Prostate gland (tissue), 2 donors: ENCODE data around the gene TENT5A. TPM values are rescaled to one million over a fixed set of nuclear protein-coding genes. Genes with fewer than 3 reads are reported as not detected.

Source experiments
- DNase-seq: peaks from one replicate; pipeline ENCODE4 v3.0.0-alpha.2; 2019; ENCODE audit warnings: low spot score
- H3K27ac ChIP-seq, 2 donors: fragments of 200-600 bp; sonication (generic); 2 replicates each; pipeline ENCODE4 v1.5.1; 2017 to 2019
- H3K27me3 ChIP-seq: fragments of 200-600 bp; sonication (generic); replicated peaks from 2 replicates; pipeline ENCODE4 v1.5.1; 2019; ENCODE audit not compliant: insufficient read depth
- H3K36me3 ChIP-seq, 2 donors: fragments of 200-600 bp; sonication (generic); 1 replicate in 1 of 2; 2 replicates in 1 of 2; pipeline versions ENCODE4 v1.5.1 to v1.8.1; 2017 to 2019
- H3K4me1 ChIP-seq: fragments of 200-600 bp; sonication (generic); replicated peaks from 2 replicates; pipeline ENCODE4 v1.5.1; 2019
- H3K4me3 ChIP-seq, 2 donors: fragments of 200-600 bp; sonication (generic); 2 replicates each; pipeline ENCODE4 v1.5.1; 2017 to 2019
- H3K9me3 ChIP-seq: fragments of 200-600 bp; sonication (generic); 2 replicates; pipeline ENCODE4 v1.5.1; 2017
- POLR2A ChIP-seq: fragments of 450-650 bp; IDR thresholded peaks from one replicate; pipeline ENCODE4 v1.6.1; 2016; ENCODE audit warnings: antibody characterized with exemption, mild to moderate bottlenecking
- POLR2AphosphoS5 ChIP-seq: sonication (generic); formaldehyde crosslinking; IDR thresholded peaks from one replicate; pipeline ENCODE4 v1.6.1; 2017; ENCODE audit warnings: antibody characterized with exemption
- WGBS: methylation state at CpG from one replicate; pipeline ENCODE4 v1.1.5; 2018; 5-methylcytosine and 5-hydroxymethylcytosine counted together
- intact Hi-C: fragments of 100-400 bp; cut with DNase I; formaldehyde crosslinking; loops from one replicate; pipeline ENCODE4 v1.14.2; 2022
- total RNA-seq, 2 donors: library from RNA; depleted of rRNA; stranded (reverse); fragments of >200 nt; gene quantifications; one replicate each; pipeline ENCODE4 v1.1.0, GENCODE V29; 2016
- TF ChIP-seq, protein P1 (sequence below), 4 experiments: fragments of 200-600 bp in 2 of 4; fragments of 450-650 bp in 2 of 4; sonication (generic) in 2 of 4; IDR thresholded peaks; 1 replicate in 3 of 4; 2 replicates in 1 of 4; pipeline ENCODE4 v1.5.1; 2016 to 2019; ENCODE audit warnings: antibody characterized with exemption in 4 of 4, mild to moderate bottlenecking in 2 of 4, moderate library complexity in 2 of 4

The TENT5A gene
- total RNA-seq, 2 donors from 2014 or later = 11.9 to 12.0 TPM

DNA sequence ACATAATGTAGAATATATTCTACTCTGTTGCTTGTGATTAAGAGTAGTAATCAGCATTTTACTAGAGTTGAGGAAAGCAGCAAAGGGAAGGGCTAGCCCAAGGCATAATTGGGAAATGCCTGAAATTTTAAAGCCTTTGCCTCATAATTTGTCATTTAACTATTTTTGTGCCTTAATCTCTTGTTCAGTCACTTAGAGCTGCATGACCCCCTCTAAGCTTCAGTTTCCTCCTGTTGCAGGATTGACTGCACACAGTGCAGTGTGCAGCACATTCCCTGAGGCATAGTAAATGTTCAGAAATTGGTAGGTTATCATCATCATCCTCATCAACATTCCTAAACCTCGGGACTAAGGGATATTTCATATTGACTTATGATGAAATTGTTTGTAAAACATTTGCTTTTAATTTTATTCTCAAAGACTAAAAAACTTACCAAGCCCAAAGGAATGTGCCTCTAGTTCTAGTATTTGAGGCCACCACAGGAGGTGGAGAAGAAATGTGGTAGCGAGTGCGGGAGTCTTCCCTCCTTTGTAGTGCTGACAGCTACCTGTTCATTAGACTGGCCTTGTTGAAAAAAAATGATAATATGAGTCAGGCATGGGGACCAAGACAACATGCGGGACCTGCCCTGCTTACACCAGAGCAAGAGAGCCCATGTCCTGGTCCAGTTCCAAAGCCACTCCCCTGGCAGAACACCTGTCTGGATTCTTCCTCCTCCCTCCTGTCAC is 14.8 kb upstream of the TENT5A start:
- no peak overlapping the region for H3K4me3 ChIP-seq
- H3K4me1 ChIP-seq = no peaks in the 10 kb centered on the region
- no peak for DNase-seq
- TF ChIP-seq, protein P1, sequence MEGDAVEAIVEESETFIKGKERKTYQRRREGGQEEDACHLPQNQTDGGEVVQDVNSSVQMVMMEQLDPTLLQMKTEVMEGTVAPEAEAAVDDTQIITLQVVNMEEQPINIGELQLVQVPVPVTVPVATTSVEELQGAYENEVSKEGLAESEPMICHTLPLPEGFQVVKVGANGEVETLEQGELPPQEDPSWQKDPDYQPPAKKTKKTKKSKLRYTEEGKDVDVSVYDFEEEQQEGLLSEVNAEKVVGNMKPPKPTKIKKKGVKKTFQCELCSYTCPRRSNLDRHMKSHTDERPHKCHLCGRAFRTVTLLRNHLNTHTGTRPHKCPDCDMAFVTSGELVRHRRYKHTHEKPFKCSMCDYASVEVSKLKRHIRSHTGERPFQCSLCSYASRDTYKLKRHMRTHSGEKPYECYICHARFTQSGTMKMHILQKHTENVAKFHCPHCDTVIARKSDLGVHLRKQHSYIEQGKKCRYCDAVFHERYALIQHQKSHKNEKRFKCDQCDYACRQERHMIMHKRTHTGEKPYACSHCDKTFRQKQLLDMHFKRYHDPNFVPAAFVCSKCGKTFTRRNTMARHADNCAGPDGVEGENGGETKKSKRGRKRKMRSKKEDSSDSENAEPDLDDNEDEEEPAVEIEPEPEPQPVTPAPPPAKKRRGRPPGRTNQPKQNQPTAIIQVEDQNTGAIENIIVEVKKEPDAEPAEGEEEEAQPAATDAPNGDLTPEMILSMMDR (IDR thresholded peaks at IDR 0.05) = no peak
- TF ChIP-seq POLR2A (no peak), POLR2AphosphoS5 (no peak)
- H3K9me3 ChIP-seq = no peaks in the 10 kb centered on the region
- intact Hi-C loops = no loop called here
- H3K27ac ChIP-seq = no peak overlapping the region
- no peaks in the 10 kb centered on the region for H3K36me3 ChIP-seq
- no peaks in the 10 kb centered on the region for H3K27me3 ChIP-seq
- WGBS = 70% methylated on average over 4 of the region's 4 CpGs

DNA sequence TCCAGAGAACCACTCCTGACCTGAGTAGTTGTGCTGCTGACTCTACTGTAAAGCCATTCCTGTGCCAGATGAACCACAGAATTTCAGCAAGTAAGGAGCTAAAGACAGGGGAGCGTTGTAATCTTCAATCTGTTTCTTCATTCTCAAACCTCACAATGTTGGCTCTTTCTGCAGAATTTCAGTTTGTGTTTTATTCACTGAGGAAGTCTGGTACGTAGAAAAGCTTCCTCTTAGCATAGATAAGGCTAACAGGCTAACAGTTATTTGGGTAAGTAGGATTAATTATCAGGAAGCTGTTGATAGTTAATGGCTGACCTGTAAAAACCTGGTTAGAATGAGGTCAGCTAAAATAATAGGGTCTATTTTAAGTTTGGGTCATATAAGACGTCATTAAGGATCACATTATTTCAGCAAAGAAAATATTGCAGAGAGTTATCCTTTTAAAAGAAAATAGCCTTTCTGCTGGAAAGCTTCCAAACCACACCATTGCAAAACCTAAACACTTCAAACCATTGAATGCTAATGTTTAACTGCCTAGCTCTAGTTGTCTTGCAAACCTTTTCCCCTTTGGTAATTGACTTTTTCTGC is 14.1 kb upstream of the TENT5A start:
- Histone ChIP-seq H3K36me3 (no peaks in the 10 kb centered on the region), H3K4me1 (no peaks in the 10 kb centered on the region), H3K27me3 (no peaks in the 10 kb centered on the region), H3K27ac (no peak overlapping the region), H3K9me3 (no peaks in the 10 kb centered on the region), H3K4me3 (no peak overlapping the region)
- intact Hi-C loops = no loop called here
- 9% methylated on average over 3 of the region's 3 CpGs for WGBS
- DNase-seq = no peak
- TF ChIP-seq POLR2A = no peak
- TF ChIP-seq, protein P1 (IDR thresholded peaks at IDR 0.05) = no peak
- no peak for TF ChIP-seq POLR2AphosphoS5

DNA sequence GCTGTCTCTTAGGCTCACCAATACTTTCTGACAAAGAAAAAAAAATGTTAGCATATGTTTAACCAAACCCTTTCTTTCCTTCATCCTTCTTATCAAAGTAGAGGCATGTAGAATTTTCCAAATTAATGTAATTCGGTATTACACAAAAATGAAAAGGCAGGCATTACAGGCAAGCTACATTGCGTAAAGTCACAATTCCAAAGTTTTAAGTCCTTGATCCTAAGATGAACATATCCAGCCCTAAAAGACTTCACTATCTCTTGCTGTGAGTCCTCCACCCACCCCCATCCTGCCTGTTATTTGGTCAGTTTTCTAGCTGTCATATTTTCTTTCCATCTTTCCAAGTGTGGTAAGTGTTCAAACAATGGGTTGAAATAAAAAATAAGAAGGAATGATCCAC is 12.1 kb upstream of the TENT5A start:
- H3K36me3 ChIP-seq = no peaks in the 10 kb centered on the region
- no peak overlapping the region for H3K4me3 ChIP-seq
- no peaks in the 10 kb centered on the region for H3K4me1 ChIP-seq
- H3K9me3 ChIP-seq = no peaks in the 10 kb centered on the region
- H3K27me3 ChIP-seq = no peaks in the 10 kb centered on the region
- WGBS = 96% methylated on average over 2 of the region's 2 CpGs
- no peak overlapping the region for H3K27ac ChIP-seq
- intact Hi-C loops = no loop called here
- DNase-seq = no peak
- no peak for TF ChIP-seq POLR2AphosphoS5
- no peak for TF ChIP-seq POLR2A
- TF ChIP-seq, protein P1 (IDR thresholded peaks at IDR 0.05) = no peak

DNA sequence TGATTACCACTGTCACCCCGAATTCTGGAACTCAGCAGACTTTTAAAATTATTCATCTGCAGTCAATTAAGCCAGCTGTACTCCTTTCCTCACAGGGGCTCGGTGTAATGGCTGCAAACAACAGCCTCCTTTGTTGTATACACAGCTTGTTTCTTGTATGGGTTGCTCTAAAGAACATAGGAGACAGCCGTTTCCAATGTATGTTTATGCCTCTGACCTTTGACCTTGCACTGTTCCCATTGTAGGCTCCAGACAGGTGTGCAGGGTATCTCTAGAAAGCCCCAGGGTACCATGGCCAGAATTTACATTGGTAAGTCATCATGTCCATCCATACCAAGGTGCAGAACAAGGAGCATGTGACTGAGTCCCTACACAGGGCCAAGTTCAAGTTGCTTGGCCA is 11.5 kb upstream of the TENT5A start:
- intact Hi-C loops = no loop called here
- Histone ChIP-seq H3K4me3 (no peak overlapping the region), H3K27ac (no peak overlapping the region), H3K27me3 (no peaks in the 10 kb centered on the region), H3K4me1 (no peaks in the 10 kb centered on the region), H3K9me3 (no peaks in the 10 kb centered on the region), H3K36me3 (no peaks in the 10 kb centered on the region)
- WGBS = 45% methylated on average over 3 of the region's 3 CpGs
- no peak for DNase-seq
- TF ChIP-seq, protein P1 (IDR thresholded peaks at IDR 0.05) = no peak
- no peak for TF ChIP-seq POLR2A
- no peak for TF ChIP-seq POLR2AphosphoS5

DNA sequence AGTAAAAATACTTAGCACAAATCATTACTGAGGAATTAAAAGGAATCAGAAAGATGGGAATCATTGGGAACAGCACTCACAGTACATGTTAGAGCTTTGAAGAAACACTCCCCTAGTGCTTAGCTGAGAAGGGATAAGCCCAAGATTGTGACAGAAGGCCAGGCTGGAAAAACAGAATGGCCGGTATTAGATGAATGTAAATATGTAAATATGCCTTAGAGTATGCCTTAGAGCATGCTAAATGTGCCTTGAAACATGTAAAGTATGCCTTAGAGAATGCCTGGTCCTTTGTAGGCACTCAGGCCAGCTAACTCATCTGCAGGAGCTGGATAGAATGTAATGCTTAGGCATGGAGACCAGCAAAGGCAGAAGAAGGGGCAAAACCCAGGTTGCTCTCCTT is 10.6 kb upstream of the TENT5A start:
- TF ChIP-seq, protein P1 (IDR thresholded peaks at IDR 0.05) = no peak
- TF ChIP-seq POLR2AphosphoS5 = no peak
- 69% methylated on average over 1 of the region's 1 CpG for WGBS
- Histone ChIP-seq H3K9me3 (no peaks in the 10 kb centered on the region), H3K4me1 (no peaks in the 10 kb centered on the region), H3K4me3 (no peak overlapping the region), H3K36me3 (no peaks in the 10 kb centered on the region), H3K27me3 (no peaks in the 10 kb centered on the region), H3K27ac (no peak overlapping the region)
- intact Hi-C loops = no loop called here
- DNase-seq = no peak
